Fibroblast of pulmonary artery (primary cell): ENCODE results near the gene TUBAL3.

Source experiments
- DNase-seq: peaks from one replicate; pipeline ENCODE4 v3.0.0-alpha.2; 2010; ENCODE audit warnings: low read depth
- H3K4me3 ChIP-seq: replicated peaks from 2 replicates; pipeline ENCODE4 v1.5.1; 2011; ENCODE audit warnings: low read depth, mild to moderate bottlenecking, control low read depth, low read length, moderate library complexity
- CTCF ChIP-seq: IDR thresholded peaks from 2 replicates; pipeline ENCODE4 v1.5.1; 2011; ENCODE audit warnings: mild to moderate bottlenecking, control low read depth, low read length, inconsistent platforms; ENCODE audit errors: missing control alignments

Gene TUBAL3

GRCh38 chr10:5343979-5344378 lies 60.6 kb downstream of the TUBAL3 start:
- no peak for TF ChIP-seq CTCF
- no peak overlapping the region for H3K4me3 ChIP-seq
- DNase-seq, result no peak

- peak; percentile 16 for DNase-seq
- peak; percentile 10 for TF ChIP-seq CTCF
- H3K4me3 ChIP-seq, result no peak overlapping the region
Measured at GRCh38 chr10:5343561-5343960, 61.1 kb downstream of the TUBAL3 start.
